CD4-positive, alpha-beta T cell treated with Interleukin-6 at 100 ng/mL for 8 hours (primary cell): ENCODE results near the gene DESI2.
"Not testable (repeated sequence)": the region's sequence is repeated elsewhere in the genome, so short reads cannot be mapped to it uniquely, and the experiment has no call there.

ENCODE experiments used
- DNase-seq: peaks from one replicate; pipeline ENCODE4 v3.0.0-alpha.2; 2020; ENCODE audit warnings: mixed read lengths, low spot score

The DESI2 gene

DNA sequence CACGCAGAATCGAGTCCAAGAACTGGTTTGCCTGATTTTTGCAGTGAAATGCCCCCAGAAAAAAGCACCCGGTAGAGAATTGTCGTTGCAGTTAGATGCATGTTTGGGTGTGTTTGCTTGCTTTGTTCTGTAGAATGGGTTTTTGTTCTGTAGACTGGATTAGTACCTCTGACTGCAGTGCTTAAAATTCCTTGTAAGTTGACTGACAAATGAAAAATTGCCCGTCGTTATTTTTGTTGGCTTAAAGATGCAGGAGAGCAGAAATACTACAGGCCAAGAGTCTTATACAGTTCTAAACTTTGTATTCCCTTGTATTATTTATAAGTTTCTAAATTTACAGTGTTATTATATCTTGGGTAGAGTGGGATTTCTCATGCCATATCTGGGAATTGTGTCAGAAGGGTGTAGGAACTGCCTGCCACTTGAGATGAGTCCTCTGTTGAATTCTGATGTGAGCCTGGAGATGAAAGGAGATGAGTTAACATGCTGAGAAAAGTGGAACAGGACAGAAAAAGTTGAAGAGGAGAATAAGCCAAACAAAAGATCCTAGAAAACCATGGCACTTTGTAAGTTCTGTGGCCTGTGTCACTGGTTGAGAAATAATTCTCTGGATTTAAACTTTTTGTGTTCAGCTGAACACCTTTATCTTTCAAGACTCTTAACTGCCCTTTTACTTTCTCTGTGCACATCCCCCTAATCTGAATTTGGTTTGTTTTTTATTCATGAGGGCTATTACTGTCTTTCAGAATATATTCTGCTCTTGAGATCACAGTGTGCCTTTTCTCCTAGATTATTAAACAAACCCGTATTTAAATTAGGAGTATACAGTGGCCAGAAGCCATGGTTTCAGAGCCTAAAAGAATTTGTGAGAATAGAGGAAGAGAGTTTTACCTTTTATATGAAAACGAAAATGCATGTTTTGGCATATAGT, 1.4 kb downstream of the DESI2 start:
- DNase-seq = no peak

DNA sequence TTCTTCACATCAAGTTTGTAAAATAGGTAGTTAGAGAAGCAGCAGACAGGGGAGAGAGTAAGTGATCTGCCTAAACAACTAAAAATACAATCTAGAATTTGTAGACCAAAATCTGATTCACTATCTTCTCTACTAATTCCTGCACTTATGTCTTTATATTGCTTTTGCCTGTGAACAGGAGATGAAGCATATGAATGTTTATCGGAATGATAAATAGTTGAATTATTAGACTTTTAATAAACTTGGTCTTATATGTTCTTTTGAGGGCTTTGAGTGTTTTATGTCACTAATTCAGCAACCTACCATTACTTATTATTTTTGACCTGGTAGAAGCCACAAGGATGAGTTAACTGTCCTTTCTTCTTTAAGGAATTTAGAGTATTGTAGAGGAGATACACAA, 2.3 kb downstream of the DESI2 start:
- DNase-seq = no peak

GRCh38 chr1:244657421-244657820, 4.5 kb downstream of the DESI2 start:
- no peak for DNase-seq

DNA sequence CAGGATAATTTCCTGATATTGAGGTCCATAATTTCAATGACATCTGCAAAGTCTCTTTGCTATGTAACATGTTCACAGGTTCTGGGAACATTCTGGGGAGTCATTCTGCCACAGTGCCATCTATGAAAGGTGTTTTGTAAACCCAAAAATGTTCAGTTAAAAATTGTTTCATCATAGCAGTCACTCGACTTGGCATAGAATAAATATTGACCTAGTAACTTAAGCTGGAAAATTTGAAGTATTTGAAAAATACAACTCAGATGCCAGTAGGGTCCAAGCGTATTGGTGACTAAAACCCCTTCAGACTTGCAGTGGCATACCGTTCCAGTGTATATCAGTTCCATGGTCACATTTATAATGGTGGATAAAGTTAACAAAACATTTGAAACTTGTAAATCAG, 6.8 kb downstream of the DESI2 start:
- no peak for DNase-seq

DNA sequence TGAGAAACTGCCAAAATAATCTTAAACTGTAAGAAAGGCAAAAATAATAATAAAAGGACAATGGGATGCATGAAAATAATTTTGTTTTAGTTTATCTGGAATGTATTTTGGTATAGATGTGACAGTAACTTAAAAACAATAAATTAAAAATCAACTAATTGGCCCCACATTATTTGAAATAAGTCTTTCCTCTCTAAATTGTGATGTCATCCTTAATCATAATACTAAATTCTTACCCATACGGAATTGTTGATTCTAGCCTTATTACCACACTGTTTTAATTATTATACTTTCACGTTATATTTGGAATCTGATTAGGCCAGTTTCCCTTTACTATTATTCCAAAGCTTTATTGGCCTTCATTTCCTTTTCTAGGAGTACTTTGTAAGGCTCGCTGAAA, 7.7 kb downstream of the DESI2 start:
- DNase-seq = no peak

DNA sequence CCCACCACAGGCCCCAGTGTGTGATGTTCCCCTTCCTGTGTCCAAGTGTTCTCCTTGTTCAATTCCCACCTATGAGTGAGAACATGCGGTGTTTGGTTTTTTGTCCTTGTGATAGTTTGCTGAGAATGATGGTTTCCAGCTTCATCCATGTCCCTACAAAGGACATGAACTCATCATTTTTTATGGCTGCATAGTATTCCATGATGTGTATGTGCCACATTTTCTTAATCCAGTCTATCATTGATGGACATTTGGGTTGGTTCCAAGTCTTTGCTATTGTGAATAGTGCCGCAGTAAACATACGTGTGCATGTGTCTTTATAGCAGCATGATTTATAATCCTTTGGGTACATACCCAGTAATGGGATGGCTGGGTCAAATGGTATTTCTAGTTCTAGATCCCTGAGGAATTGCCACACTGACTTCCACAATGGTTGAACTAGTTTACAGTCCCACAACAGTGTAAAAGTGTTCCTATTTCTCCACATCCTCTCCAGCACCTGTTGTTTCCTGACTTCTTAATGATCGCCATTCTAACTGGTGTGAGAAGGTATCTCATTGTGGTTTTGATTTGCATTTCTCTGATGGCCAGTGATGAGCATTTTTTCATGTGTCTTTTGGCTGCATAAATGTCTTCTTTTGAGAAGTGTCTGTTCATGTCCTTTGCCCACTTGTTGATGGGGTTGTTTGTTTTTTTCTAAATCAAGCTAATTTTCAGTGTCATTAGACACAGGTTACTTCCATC, 8.8 kb downstream of the DESI2 start:
- not testable (repeated sequence) for DNase-seq

GRCh38 chr1:244662599-244662998, 9.7 kb downstream of the DESI2 start:
- DNase-seq = no peak

DNA sequence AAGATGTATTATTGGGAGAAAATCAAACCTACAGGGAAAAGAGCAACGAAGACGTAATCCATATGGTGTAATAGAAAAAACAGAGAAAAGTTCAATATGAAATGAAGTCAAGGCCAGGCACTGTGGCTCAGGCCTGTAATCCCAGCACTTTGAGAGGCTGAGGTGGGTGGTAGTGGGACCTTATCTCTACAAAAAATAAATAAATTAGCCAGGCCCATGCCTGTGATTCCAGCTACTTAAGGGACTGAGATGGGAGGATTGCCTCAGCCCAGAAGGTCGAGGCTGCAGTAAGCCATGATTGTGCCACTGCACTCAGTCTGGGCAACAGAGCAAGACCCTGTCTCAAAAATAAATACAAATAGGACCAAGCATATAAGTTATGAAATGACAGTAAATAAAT, 11.4 kb downstream of the DESI2 start:
- DNase-seq = no peak

DNA sequence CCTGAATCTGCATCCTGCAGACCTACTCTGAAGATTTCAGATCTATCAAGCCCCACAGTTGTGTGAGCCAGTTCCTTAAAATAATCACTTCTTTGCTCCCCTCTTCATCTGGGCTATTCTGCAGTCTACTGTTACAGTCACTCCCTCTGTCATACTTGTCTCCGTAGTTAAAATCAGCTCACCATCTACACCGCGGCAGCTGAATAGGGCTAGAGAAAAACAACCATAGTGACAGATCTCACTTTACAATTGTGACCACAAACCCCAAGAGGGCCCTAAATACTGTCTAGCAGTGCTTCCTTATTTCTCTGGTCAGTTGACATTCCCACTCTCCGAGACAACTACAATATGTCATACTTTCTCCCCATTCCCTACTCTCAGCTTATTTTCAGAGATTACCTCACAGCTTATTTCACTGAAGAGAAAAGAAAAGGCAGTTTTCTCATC, 12.9 kb downstream of the DESI2 start:
- no peak for DNase-seq

- not testable (repeated sequence) for DNase-seq
These were observed 13.9 kb downstream of the DESI2 start for GRCh38 chr1:244666672-244667418.

DNA sequence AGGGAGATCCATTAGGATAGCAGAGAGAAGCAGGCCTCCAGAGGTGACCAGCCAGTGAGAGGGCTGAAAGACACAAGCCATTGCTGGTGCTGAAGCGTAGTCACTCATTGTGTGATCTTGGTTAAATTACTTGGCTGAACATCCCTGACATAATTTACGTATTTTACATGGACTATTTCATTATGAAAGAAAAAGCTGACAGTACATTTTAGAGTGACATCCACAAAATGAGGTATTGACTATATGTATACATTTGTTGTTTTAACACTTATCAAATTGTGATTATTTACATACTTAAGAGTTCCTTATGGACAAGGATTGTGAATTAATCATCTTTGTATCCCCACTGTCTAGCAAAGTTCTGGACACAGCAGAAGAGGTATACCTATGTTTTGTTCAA, 14.9 kb downstream of the DESI2 start:
- DNase-seq = no peak

DNA sequence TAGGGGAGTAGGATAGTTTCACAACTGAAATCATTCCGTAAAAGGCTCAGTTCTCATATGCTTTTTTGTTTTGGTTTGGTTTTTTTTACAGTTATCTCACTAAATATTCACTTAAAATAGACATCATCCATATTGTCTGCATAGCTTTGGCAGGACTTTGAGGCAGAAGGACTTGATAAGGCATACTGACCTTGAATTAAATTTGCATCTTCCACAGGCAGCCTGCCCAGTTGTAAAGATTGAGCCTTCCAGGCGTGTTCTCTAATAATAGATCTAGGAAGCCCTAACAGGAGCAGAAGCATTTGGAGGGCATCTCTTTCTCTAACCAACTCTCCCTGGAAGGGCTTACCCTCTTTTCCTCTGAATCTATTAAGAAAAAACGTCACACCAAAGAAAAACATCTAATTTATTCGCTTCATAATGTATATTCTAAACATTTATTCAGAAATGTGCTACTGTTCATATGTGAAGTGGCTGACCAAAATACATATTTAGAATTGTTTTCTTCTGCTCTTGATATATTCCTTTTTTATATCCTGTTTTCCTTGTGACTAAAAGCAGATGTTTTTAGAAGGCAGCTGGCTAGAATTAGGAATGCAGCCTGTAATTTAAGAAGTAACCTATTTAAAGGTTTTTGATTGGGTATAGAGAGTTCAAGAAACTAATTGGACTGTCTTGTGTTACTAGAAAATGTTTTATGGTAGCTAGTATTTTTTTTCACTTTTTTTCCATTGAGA, 20.2 kb downstream of the DESI2 start:
- no peak for DNase-seq

GRCh38 chr1:244674446-244674845, 21.5 kb downstream of the DESI2 start:
- DNase-seq = no peak

DNA sequence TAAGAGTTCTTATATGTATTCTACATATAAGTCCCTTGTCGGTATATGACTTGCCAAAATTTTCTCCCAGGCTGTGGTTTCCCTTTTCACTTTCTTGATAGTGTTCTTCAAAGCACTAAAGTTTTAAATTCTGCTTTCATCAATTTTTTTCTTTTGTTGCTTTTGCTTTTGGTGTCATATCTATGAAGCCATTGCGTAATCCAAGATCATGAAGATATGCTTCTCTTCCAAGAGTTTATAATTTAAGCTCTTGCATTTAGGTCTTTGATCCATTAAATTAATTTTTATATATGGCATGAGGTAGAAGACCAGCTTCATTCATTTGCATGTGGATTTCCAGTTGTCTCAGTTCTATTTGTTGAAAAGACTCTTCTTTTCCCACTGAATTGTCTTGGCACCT, 22.2 kb downstream of the DESI2 start:
- no peak for DNase-seq

- no peak for DNase-seq
These were observed 25.8 kb downstream of the DESI2 start for GRCh38 chr1:244678697-244679096.

DNA sequence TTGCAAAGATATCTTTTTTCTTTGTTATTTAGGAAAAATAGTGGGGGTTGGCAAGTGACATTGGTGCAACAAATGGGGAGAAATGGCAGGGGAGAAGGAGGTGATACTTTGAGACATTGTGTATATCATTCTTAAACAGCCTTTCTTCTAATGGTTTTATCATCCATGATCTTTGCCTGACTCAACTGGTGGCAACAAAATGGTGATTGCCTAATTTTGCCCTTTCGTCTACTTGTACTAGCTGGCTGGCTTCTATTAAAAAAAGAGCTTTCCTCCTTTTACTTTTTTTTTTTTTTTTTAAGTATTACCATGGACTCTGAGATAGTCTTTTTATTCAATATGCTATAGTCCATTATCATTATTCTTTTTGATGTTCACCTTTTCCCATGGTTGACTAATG, 27.7 kb downstream of the DESI2 start:
- DNase-seq = no peak

- not testable (repeated sequence) for DNase-seq
These were observed 29.2 kb downstream of the DESI2 start for GRCh38 chr1:244682087-244682486.

DNA sequence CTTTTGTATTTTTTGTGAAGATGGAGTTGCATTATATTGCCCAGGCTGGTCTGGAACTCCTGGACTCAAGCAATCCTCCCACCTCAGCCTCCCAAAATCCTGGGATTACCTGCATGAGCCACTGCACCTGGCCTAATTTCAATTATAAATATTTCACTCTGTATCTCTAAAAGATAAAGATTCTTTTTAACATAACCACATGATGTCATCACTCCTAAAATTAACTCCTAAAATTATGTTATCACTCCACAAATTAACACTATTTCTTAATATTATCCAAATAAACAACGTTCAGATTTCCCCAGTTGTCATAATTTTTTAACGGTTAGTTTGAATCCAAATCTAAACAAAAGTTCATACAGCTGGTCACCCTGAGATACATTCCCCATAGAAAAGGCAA, 43.0 kb downstream of the DESI2 start:
- no peak for DNase-seq

DNA sequence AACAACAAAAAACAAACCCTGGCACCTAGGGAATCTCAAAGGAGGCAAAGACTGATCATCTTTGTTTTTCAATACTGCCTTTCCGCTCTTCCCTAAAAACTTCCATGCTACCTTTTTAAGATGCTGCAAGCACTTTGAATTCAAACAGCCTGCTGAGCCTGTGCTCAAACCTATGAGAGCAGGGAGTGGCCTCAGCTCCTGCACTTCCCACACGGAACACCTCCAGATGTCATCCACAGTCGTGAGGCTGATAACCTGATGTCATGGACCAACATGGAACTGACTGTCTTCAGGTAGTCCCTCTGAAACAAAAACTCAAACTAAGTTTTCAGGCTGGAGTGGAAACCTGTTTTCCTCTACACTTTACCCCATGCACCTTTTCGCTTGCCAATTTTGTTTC, 46.8 kb downstream of the DESI2 start:
- no peak for DNase-seq

GRCh38 chr1:244700808-244701207, 47.9 kb downstream of the DESI2 start:
- DNase-seq = no peak

DNA sequence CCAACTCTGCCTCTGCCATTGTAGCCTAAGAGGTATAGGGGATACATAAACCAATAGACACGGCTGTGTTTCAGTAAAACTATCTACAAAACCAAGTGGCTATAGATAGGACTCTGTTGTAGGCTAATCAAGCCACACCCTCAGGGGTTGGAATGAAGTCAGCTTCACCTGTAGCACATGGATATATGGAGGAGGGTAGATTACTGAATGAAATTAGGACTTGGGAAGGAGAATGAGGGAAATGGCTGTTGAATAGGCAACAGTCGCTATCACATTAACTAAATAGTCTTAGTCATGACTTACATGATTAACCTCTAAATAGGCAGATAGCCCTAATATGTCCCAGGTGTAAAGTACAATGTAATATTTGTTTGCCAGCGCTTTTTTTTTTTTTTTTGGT, 49.7 kb downstream of the DESI2 start:
- no peak for DNase-seq

GRCh38 chr1:244704107-244704506, 51.2 kb downstream of the DESI2 start:
- no peak for DNase-seq
